ENCODE measurements around the gene PIK3R6.

DNA sequence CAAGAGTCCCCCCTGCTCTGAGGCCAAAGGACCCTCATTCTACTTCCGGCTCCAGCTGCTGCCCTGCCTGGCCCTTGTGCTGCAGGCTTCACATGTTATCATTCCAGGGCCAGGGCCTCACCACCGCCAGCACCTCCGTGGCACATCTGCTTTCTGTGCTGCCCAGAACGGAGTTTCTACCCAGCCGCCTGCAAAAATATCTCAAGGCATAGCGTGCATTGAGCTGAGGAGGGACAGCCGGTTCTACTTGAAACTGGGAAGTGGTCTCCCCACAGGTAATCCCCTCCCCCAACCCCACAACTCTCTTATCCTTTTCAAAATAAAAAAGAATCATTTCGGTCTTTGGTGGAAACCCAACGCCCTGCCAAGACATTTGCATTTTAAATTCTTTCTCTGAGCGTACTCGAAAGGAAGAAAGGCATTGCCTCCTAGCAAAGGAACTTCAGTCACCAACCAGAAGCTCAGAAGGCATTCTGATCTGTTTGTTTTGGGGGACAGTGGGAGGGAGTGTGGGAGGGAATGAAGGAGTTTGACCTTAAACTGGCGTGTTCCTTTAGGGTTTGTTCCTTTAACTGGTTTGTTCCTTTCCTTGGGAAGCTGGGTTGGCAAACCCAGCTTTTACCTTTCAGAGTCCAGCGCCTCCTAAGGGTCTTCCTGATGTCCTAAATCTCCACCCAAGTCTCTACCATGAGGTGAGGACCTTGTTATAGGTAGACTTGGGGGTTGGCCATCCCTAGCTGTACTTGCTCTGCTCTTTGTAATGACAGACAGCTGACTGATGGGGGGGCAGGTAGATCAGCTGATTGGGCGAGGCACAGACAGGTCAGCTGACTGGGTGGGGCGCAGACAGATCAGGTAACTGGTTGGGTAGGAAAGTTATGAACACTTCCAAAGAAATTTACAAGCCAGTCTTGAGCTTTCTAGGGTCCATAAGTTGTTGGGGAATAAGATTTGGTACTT lies 33.4 kb upstream of the PIK3R6 start:
- no peak for TF ChIP-seq POLR2A (IDR thresholded peaks at IDR 0.05)
- TF ChIP-seq, protein P1, sequence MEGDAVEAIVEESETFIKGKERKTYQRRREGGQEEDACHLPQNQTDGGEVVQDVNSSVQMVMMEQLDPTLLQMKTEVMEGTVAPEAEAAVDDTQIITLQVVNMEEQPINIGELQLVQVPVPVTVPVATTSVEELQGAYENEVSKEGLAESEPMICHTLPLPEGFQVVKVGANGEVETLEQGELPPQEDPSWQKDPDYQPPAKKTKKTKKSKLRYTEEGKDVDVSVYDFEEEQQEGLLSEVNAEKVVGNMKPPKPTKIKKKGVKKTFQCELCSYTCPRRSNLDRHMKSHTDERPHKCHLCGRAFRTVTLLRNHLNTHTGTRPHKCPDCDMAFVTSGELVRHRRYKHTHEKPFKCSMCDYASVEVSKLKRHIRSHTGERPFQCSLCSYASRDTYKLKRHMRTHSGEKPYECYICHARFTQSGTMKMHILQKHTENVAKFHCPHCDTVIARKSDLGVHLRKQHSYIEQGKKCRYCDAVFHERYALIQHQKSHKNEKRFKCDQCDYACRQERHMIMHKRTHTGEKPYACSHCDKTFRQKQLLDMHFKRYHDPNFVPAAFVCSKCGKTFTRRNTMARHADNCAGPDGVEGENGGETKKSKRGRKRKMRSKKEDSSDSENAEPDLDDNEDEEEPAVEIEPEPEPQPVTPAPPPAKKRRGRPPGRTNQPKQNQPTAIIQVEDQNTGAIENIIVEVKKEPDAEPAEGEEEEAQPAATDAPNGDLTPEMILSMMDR (IDR thresholded peaks at IDR 0.05) = no peak
